H9 (cell line): ENCODE results near the gene FNDC3B. TPM values are rescaled to one million over a fixed set of nuclear protein-coding genes. Genes with fewer than 3 reads are reported as not detected.

Source experiments
- DNase-seq: peaks from one replicate; pipeline ENCODE4 v3.0.0-alpha.2; 2017
- H2AFZ ChIP-seq: one replicate; pipeline ENCODE4 v1.6.1; 2013; ENCODE audit warnings: mild to moderate bottlenecking, low read length, control low read depth, moderate library complexity
- H2AK5ac ChIP-seq: 2 replicates; pipeline ENCODE4 v1.6.1; 2013; ENCODE audit warnings: low read length, control low read depth, mixed read lengths; ENCODE audit not compliant: insufficient read length
- H2BK120ac ChIP-seq: one replicate; pipeline ENCODE4 v1.6.1; 2013; ENCODE audit warnings: low read depth, mild to moderate bottlenecking, low read length, control low read depth, inconsistent platforms; ENCODE audit not compliant: poor library complexity, severe bottlenecking
- H2BK12ac ChIP-seq: 2 replicates; pipeline ENCODE4 v1.6.1; 2013; ENCODE audit warnings: low read length, control low read depth, mixed read lengths, low read depth; ENCODE audit not compliant: insufficient read length
- H2BK15ac ChIP-seq: 2 replicates; pipeline ENCODE4 v1.6.1; 2013; ENCODE audit warnings: low read depth, low read length, control low read depth
- H2BK20ac ChIP-seq: one replicate; pipeline ENCODE4 v1.6.1; 2013; ENCODE audit warnings: low read depth, mild to moderate bottlenecking, low read length, control low read depth, inconsistent platforms; ENCODE audit not compliant: poor library complexity, severe bottlenecking
- H2BK5ac ChIP-seq: 2 replicates; pipeline ENCODE4 v1.6.1; 2013; ENCODE audit warnings: low read length, control low read depth, mixed read lengths; ENCODE audit not compliant: insufficient read length
- H3K14ac ChIP-seq: 2 replicates; pipeline ENCODE4 v1.6.1; 2013; ENCODE audit warnings: low read length, control low read depth; ENCODE audit not compliant: insufficient read depth
- H3K18ac ChIP-seq: 2 replicates; pipeline ENCODE4 v1.6.1; 2013; ENCODE audit warnings: low read depth, mild to moderate bottlenecking, mixed read lengths, low read length, control low read depth; ENCODE audit not compliant: insufficient read length
- H3K23ac ChIP-seq: 2 replicates; pipeline ENCODE4 v1.6.1; 2013; ENCODE audit warnings: low read length, control low read depth, mixed read lengths, low read depth; ENCODE audit not compliant: insufficient read length
- H3K23me2 ChIP-seq: 2 replicates; pipeline ENCODE4 v1.6.1; 2013; ENCODE audit warnings: low read depth, mild to moderate bottlenecking, mixed read lengths, low read length, control low read depth; ENCODE audit not compliant: insufficient read length, poor library complexity, severe bottlenecking
- H3K27ac ChIP-seq: 2 replicates; pipeline ENCODE4 v1.5.1; 2013; ENCODE audit warnings: low read length, control low read depth, mixed read lengths, low read depth; ENCODE audit not compliant: insufficient read length
- H3K27me3 ChIP-seq: 2 replicates; pipeline ENCODE4 v1.6.1; 2013; ENCODE audit warnings: low read length, control low read depth, inconsistent platforms; ENCODE audit not compliant: insufficient read depth
- H3K4ac ChIP-seq: 2 replicates; pipeline ENCODE4 v1.6.1; 2013; ENCODE audit warnings: low read depth, mild to moderate bottlenecking, control low read depth, inconsistent platforms, low read length, moderate library complexity
- H3K4me1 ChIP-seq: 2 replicates; pipeline ENCODE4 v1.6.1; 2013; ENCODE audit warnings: low read length, control low read depth, inconsistent platforms; ENCODE audit not compliant: insufficient read depth
- H3K4me2 ChIP-seq: 2 replicates; pipeline ENCODE4 v1.6.1; 2013; ENCODE audit warnings: low read length, control low read depth, mixed read lengths; ENCODE audit not compliant: insufficient read length, insufficient read depth
- H3K56ac ChIP-seq: 2 replicates; pipeline ENCODE4 v1.6.1; 2013; ENCODE audit warnings: low read depth, mild to moderate bottlenecking, mixed read lengths, low read length, control low read depth; ENCODE audit not compliant: insufficient read length
- H3K79me1 ChIP-seq: 2 replicates; pipeline ENCODE4 v1.6.1; 2013; ENCODE audit warnings: low read depth, mild to moderate bottlenecking, moderate library complexity, low read length, control low read depth, inconsistent platforms; ENCODE audit not compliant: insufficient read depth, poor library complexity, severe bottlenecking
- H3K79me2 ChIP-seq: 2 replicates; pipeline ENCODE4 v1.6.1; 2013; ENCODE audit warnings: low read length, control low read depth, inconsistent platforms; ENCODE audit not compliant: insufficient read depth
- H3K9ac ChIP-seq: 2 replicates; pipeline ENCODE4 v1.6.1; 2013; ENCODE audit warnings: low read length, control low read depth, mixed read lengths; ENCODE audit not compliant: insufficient read length; ENCODE audit errors: extremely low read depth
- H3K9me3 ChIP-seq: one replicate; pipeline ENCODE4 v1.6.1; 2013; ENCODE audit warnings: low read depth, low read length, inconsistent platforms; ENCODE audit not compliant: control insufficient read depth
- H3T11ph ChIP-seq: one replicate; pipeline ENCODE4 v1.6.1; 2013; ENCODE audit warnings: mild to moderate bottlenecking, low read length, control low read depth, inconsistent platforms
- H4K20me1 ChIP-seq: one replicate; pipeline ENCODE4 v1.6.1; 2013; ENCODE audit not compliant: control insufficient read depth, insufficient read length, insufficient read depth
- H4K5ac ChIP-seq: 2 replicates; pipeline ENCODE4 v1.6.1; 2013; ENCODE audit warnings: low read depth, mild to moderate bottlenecking, mixed read lengths, low read length, control low read depth; ENCODE audit not compliant: insufficient read length
- H4K8ac ChIP-seq: replicated peaks from 2 replicates; pipeline ENCODE4 v1.6.1; 2013; ENCODE audit warnings: low read length, control low read depth, mixed read lengths, low read depth; ENCODE audit not compliant: insufficient read length
- H4K91ac ChIP-seq: 2 replicates; pipeline ENCODE4 v1.6.1; 2013; ENCODE audit warnings: low read depth, mild to moderate bottlenecking, moderate library complexity, mixed read lengths, low read length, control low read depth; ENCODE audit not compliant: insufficient read length
- H3K27ac Mint-ChIP-seq, 3 experiments: 2 replicates in 2 of 3; 3 replicates in 1 of 3; pipeline ENCODE4 v1.8.0; 2020 to 2021; ENCODE audit warnings: mixed read lengths in 3 of 3, mild to moderate bottlenecking in 1 of 3, moderate library complexity in 1 of 3
- H3K27me3 Mint-ChIP-seq: 2 replicates; pipeline ENCODE4 v1.8.0; 2021; ENCODE audit warnings: low read depth, mild to moderate bottlenecking, moderate library complexity, mixed read lengths
- H3K36me3 Mint-ChIP-seq, 3 experiments: 2 replicates in 2 of 3; 3 replicates in 1 of 3; pipeline ENCODE4 v1.8.0; 2020 to 2021; ENCODE audit warnings: low read depth in 3 of 3, mixed read lengths in 3 of 3; ENCODE audit not compliant: insufficient read depth in 1 of 3
- H3K4me1 Mint-ChIP-seq, 2 experiments: 2 replicates each; pipeline ENCODE4 v1.8.0; 2020; ENCODE audit warnings: mixed read lengths in 2 of 2
- H3K4me3 Mint-ChIP-seq, 2 experiments: 2 replicates in 1 of 2; 3 replicates in 1 of 2; pipeline ENCODE4 v1.8.0; 2020 to 2021; ENCODE audit warnings: mild to moderate bottlenecking in 2 of 2, mixed read lengths in 2 of 2, moderate library complexity in 1 of 2
- H3K9me3 Mint-ChIP-seq, 2 experiments: 2 replicates in 1 of 2; 3 replicates in 1 of 2; pipeline ENCODE4 v1.8.0; 2020; ENCODE audit warnings: mild to moderate bottlenecking in 2 of 2, mixed read lengths in 2 of 2, moderate library complexity in 1 of 2
- WGBS: extraction: QIAGEN DNeasy Blood & Tissue Kit; methylation state at CpG from one replicate; pipeline ENCODE4 v1.1.7; 2013; ENCODE audit warnings: missing lambda C conversion rate, low lambda C conversion rate, mixed read lengths; ENCODE audit not compliant: insufficient read length; ENCODE audit errors: extremely low coverage; 5-methylcytosine and 5-hydroxymethylcytosine counted together
- total RNA-seq: library from RNA; stranded (reverse); gene quantifications from 2 replicates; pipeline ENCODE4 v1.2.1, GENCODE V29; 2021
- TF ChIP-seq, protein P1 (sequence below): fragments of 200-600 bp; sonication (generic); conservative IDR thresholded peaks from 3 replicates; pipeline ENCODE4 v1.8.0; 2021; ENCODE audit warnings: antibody characterized with exemption, mild to moderate bottlenecking

The FNDC3B gene
- total RNA-seq, 1 experiment from 2014 or later: 43.8 TPM

- no peaks in the 10 kb centered on the region for H3K79me1 ChIP-seq
- no peak overlapping the region for H4K5ac ChIP-seq
- no peak overlapping the region for H3K56ac ChIP-seq
- no peak overlapping the region for H2BK120ac ChIP-seq
- DNase-seq: no peak
- no peak overlapping the region for H3K4me2 ChIP-seq
- H3K23ac ChIP-seq: no peak overlapping the region
- no peak overlapping the region for H3K4ac ChIP-seq
- H3T11ph ChIP-seq: no peak overlapping the region
- Mint-ChIP-seq H3K36me3 (peaks cover 3 to 6% (median 5%) of the 10 kb centered on the region in 3 experiments; a peak in 4 of 7 replicates), H3K27me3 (no peaks in the 10 kb centered on the region), H3K9me3 (no peaks in the 10 kb centered on the region), H3K27ac (no peak overlapping the region), H3K4me1 (peaks cover 49 to 53% of the 10 kb centered on the region in 2 experiments), H3K4me3 (no peak overlapping the region)
- H3K27me3 ChIP-seq: no peaks in the 10 kb centered on the region
- H3K27ac ChIP-seq: no peak overlapping the region
- H2BK5ac ChIP-seq: no peak overlapping the region
- no peak overlapping the region for H3K14ac ChIP-seq
- TF ChIP-seq, protein P1, sequence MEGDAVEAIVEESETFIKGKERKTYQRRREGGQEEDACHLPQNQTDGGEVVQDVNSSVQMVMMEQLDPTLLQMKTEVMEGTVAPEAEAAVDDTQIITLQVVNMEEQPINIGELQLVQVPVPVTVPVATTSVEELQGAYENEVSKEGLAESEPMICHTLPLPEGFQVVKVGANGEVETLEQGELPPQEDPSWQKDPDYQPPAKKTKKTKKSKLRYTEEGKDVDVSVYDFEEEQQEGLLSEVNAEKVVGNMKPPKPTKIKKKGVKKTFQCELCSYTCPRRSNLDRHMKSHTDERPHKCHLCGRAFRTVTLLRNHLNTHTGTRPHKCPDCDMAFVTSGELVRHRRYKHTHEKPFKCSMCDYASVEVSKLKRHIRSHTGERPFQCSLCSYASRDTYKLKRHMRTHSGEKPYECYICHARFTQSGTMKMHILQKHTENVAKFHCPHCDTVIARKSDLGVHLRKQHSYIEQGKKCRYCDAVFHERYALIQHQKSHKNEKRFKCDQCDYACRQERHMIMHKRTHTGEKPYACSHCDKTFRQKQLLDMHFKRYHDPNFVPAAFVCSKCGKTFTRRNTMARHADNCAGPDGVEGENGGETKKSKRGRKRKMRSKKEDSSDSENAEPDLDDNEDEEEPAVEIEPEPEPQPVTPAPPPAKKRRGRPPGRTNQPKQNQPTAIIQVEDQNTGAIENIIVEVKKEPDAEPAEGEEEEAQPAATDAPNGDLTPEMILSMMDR: no peak
- no peaks in the 10 kb centered on the region for H4K20me1 ChIP-seq
- H2BK15ac ChIP-seq: no peak overlapping the region
- H2AFZ ChIP-seq: no peak overlapping the region
- no peak overlapping the region for H4K8ac ChIP-seq
- H3K9me3 ChIP-seq: no peaks in the 10 kb centered on the region
- H3K79me2 ChIP-seq: peaks cover 7% of the 10 kb centered on the region; the same call in 1 of the 2 replicates
- no peak overlapping the region for H2BK20ac ChIP-seq
- no peak overlapping the region for H3K18ac ChIP-seq
- H3K9ac ChIP-seq: no peak overlapping the region
- H2BK12ac ChIP-seq: no peak overlapping the region
- no CpG with 5 or more reads among the region's 4 CpGs for WGBS
- peaks cover 9% of the 10 kb centered on the region; the same call in 1 of the 2 replicates for H3K4me1 ChIP-seq
- no peak overlapping the region for H4K91ac ChIP-seq
- no peak overlapping the region for H2AK5ac ChIP-seq
- H3K23me2 ChIP-seq: no peaks in the 10 kb centered on the region
Observed at GRCh38 chr3:172223870-172224269, 184.5 kb downstream of the FNDC3B start.
